ENCODE data around the gene CDCA7L. TPM values are rescaled to one million over a fixed set of nuclear protein-coding genes. Genes with fewer than 3 reads are reported as not detected.

Gene CDCA7L
- total RNA-seq, 1 donor, result 30.0 TPM

DNA sequence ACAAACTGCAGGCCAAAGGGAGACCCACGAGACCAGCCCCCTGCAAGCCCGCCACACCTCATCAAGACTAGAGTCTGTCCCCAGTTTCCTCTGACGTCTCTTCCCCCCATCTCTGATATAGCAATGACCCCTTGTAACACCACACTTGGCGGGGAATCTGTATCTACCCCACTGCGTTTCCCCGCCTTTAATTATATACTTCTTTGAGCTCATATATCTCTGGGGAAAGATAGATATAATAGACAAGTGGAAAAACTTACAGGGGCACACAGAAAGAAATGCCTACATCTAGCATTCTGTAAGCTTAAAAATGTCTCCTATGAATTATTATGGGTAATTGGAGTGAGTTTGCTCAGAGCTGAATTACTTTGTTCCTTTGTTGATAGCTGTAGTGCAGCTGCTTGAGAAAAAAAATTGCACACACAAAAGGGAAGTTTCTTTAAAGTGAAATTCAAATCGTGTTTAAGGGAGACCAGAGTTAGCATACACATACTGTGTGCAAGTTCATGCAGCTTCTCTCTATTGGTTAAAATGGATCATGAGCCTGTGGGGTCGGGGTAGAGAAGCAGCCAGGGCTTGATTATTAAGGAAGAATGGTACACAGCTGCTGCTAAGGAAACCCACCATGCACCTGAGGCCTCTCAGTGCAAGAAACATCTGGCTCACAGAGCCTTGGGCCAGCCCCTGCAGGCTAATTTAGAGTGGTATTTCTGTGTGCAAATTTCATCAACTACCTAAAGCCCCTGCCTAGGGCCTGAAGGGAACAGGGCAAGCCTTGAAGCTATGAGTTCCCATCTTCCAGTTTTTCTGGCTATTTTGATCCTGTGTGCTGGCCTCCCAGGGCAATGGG, 32.5 kb downstream of the CDCA7L start:
- peaks cover 1% of the 10 kb centered on the region for H3K79me2 ChIP-seq (ENCODE audit: insufficient read depth, low read length)
- H3K36me3 ChIP-seq (ENCODE audit: insufficient read depth, low read length), result peaks cover 9% of the 10 kb centered on the region
- H3K4me3 ChIP-seq (ENCODE audit: insufficient read depth, low read length), result no peak overlapping the region
- DNase-seq (ENCODE audit: insufficient read length, low spot score, missing footprints), result no peak
- no peaks in the 10 kb centered on the region for H3K27me3 ChIP-seq (ENCODE audit: insufficient read depth, low read length)
- no peaks in the 10 kb centered on the region for H4K20me1 ChIP-seq (ENCODE audit: insufficient read depth, low read length)
- no peak overlapping the region for H2AFZ ChIP-seq (ENCODE audit: low read length)
- TF ChIP-seq, protein P1, sequence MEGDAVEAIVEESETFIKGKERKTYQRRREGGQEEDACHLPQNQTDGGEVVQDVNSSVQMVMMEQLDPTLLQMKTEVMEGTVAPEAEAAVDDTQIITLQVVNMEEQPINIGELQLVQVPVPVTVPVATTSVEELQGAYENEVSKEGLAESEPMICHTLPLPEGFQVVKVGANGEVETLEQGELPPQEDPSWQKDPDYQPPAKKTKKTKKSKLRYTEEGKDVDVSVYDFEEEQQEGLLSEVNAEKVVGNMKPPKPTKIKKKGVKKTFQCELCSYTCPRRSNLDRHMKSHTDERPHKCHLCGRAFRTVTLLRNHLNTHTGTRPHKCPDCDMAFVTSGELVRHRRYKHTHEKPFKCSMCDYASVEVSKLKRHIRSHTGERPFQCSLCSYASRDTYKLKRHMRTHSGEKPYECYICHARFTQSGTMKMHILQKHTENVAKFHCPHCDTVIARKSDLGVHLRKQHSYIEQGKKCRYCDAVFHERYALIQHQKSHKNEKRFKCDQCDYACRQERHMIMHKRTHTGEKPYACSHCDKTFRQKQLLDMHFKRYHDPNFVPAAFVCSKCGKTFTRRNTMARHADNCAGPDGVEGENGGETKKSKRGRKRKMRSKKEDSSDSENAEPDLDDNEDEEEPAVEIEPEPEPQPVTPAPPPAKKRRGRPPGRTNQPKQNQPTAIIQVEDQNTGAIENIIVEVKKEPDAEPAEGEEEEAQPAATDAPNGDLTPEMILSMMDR (IDR thresholded peaks at IDR 0.05; ENCODE audit: extremely low read depth, low read depth, low read length), result no peak
- H3K27ac ChIP-seq (ENCODE audit: low read depth, low read length), result peak overlapping the region; percentile 73
- no peaks in the 10 kb centered on the region for H3K9me3 ChIP-seq (ENCODE audit: low read depth, low read length)
- H3K4me2 ChIP-seq (ENCODE audit: insufficient read depth, low read length), result no peak overlapping the region
- H3K4me1 ChIP-seq (ENCODE audit: insufficient read depth, low read length), result peaks cover 17% of the 10 kb centered on the region

DNA sequence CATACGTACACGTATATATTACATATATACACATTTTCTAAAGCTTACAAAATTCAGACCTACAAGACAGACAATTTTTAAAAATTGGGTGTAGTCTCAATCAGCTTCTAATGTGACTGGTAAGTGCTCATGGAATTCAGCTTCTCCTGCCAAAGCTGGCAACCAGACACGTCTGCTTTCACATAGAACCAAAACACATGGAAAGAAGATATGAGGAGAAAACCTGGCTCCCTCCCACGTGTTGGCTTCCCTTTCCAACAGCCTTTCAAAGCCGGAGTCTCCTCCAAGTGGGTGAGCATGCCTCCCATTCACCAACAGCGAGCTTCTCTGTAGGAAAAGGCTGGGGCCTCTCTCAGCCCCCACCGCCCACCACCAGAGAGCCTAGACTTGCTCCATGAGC, 33.4 kb downstream of the CDCA7L start:
- Histone ChIP-seq H3K27ac (ENCODE audit: low read depth, low read length) (peak overlapping the region; percentile 73), H3K4me3 (ENCODE audit: insufficient read depth, low read length) (no peak overlapping the region), H3K27me3 (ENCODE audit: insufficient read depth, low read length) (no peaks in the 10 kb centered on the region), H2AFZ (ENCODE audit: low read length) (no peak overlapping the region), H4K20me1 (ENCODE audit: insufficient read depth, low read length) (no peaks in the 10 kb centered on the region), H3K36me3 (ENCODE audit: insufficient read depth, low read length) (peaks cover 16% of the 10 kb centered on the region), H3K9me3 (ENCODE audit: low read depth, low read length) (no peaks in the 10 kb centered on the region), H3K4me2 (ENCODE audit: insufficient read depth, low read length) (peak overlapping the region; percentile 41), H3K4me1 (ENCODE audit: insufficient read depth, low read length) (peaks cover 17% of the 10 kb centered on the region), H3K79me2 (ENCODE audit: insufficient read depth, low read length) (no peaks in the 10 kb centered on the region)
- peak; percentile 77 for DNase-seq (ENCODE audit: insufficient read length, low spot score, missing footprints)
- TF ChIP-seq, protein P1 (IDR thresholded peaks at IDR 0.05; ENCODE audit: extremely low read depth, low read depth, low read length), result no peak

DNA sequence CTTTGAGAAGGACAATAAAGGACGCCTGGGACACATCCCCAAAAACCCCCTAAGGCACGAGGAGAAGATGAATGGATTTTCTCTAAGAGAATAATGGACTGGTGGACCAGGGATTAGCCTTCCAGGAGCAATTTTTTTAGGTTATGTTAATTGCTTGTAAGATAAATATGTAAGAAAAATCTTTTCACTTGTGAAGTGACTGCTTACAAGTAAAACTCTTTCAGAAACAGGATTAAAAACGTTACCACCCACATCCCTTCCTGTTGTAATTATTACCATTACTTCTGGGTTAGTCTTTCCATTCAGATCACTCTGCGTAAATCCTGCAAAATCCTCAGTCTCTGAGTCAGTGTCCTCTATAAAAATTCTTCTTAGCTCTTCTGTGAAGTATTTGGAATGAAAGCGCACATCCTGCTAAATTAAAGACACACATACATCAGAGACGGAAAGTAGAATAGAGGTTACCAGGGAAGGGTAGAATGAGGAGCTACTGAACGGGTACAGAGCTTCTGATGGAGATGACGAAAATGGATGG, 34.3 kb downstream of the CDCA7L start:
- peak; percentile 72 for DNase-seq (ENCODE audit: insufficient read length, low spot score, missing footprints)
- Histone ChIP-seq H3K9me3 (ENCODE audit: low read depth, low read length) (no peaks in the 10 kb centered on the region), H2AFZ (ENCODE audit: low read length) (no peak overlapping the region), H3K36me3 (ENCODE audit: insufficient read depth, low read length) (peaks cover 24% of the 10 kb centered on the region), H3K4me3 (ENCODE audit: insufficient read depth, low read length) (no peak overlapping the region), H3K79me2 (ENCODE audit: insufficient read depth, low read length) (no peaks in the 10 kb centered on the region), H3K27ac (ENCODE audit: low read depth, low read length) (peak overlapping the region; percentile 73), H3K4me1 (ENCODE audit: insufficient read depth, low read length) (peaks cover 17% of the 10 kb centered on the region), H3K4me2 (ENCODE audit: insufficient read depth, low read length) (peak overlapping the region; percentile 41), H4K20me1 (ENCODE audit: insufficient read depth, low read length) (no peaks in the 10 kb centered on the region), H3K27me3 (ENCODE audit: insufficient read depth, low read length) (no peaks in the 10 kb centered on the region)
- TF ChIP-seq, protein P1 (IDR thresholded peaks at IDR 0.05; ENCODE audit: extremely low read depth, low read depth, low read length), result no peak

DNA sequence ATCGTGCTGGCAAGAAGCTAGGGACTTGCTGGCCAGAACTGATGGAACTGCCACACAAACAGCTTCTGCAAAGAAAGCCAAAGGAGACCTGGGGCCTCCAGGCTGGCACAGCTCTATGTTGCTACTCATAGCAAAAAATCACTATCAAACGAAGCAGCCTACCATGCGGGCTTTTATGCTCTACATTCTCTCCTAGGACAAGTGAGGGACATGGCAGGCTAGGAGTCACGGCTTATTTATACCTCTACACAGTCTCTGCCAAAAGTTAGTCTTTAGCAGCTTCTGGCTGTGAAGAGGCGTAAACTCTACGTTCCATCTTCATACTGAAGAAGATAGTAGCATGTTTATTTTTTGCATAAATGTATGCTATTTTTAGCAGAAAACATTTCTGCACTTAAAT, 35.4 kb downstream of the CDCA7L start:
- no peak overlapping the region for H3K4me3 ChIP-seq (ENCODE audit: insufficient read depth, low read length)
- no peak for DNase-seq (ENCODE audit: insufficient read length, low spot score, missing footprints)
- H3K27ac ChIP-seq (ENCODE audit: low read depth, low read length), result no peak overlapping the region
- peaks cover 33% of the 10 kb centered on the region for H3K36me3 ChIP-seq (ENCODE audit: insufficient read depth, low read length)
- TF ChIP-seq, protein P1 (IDR thresholded peaks at IDR 0.05; ENCODE audit: extremely low read depth, low read depth, low read length), result no peak
- H4K20me1 ChIP-seq (ENCODE audit: insufficient read depth, low read length), result no peaks in the 10 kb centered on the region
- no peak overlapping the region for H3K4me2 ChIP-seq (ENCODE audit: insufficient read depth, low read length)
- H3K9me3 ChIP-seq (ENCODE audit: low read depth, low read length), result no peaks in the 10 kb centered on the region
- peaks cover 17% of the 10 kb centered on the region for H3K4me1 ChIP-seq (ENCODE audit: insufficient read depth, low read length)
- no peak overlapping the region for H2AFZ ChIP-seq (ENCODE audit: low read length)
- no peaks in the 10 kb centered on the region for H3K79me2 ChIP-seq (ENCODE audit: insufficient read depth, low read length)
- no peaks in the 10 kb centered on the region for H3K27me3 ChIP-seq (ENCODE audit: insufficient read depth, low read length)

All from osteoblast (primary cell).